HL-60 (cell line): ENCODE measurements around the gene PPFIBP2.

Source experiments
- DNase-seq, 2 experiments: peaks; one replicate each; pipeline ENCODE4 v3.0.0-alpha.2; 2010 to 2020; ENCODE audit warnings: low read depth in 1 of 2, low spot score in 1 of 2
- H3K27ac ChIP-seq: fragments of 250-450 bp; sonication (Bioruptor Pico); replicated peaks from 2 replicates; pipeline ENCODE4 v1.5.1; 2020; ENCODE audit warnings: mild to moderate bottlenecking, moderate library complexity
- H3K27me3 ChIP-seq: fragments of 250-450 bp; sonication (Bioruptor Pico); 2 replicates; pipeline ENCODE4 v1.5.1; 2021; ENCODE audit warnings: mild to moderate bottlenecking, moderate library complexity; ENCODE audit not compliant: insufficient read depth, poor library complexity, severe bottlenecking
- H3K4me3 ChIP-seq: replicated peaks from 2 replicates; pipeline ENCODE4 v1.5.1; 2011; ENCODE audit warnings: mild to moderate bottlenecking, control low read depth, low read length; ENCODE audit not compliant: insufficient read depth
- CTCF ChIP-seq: IDR thresholded peaks from one replicate; pipeline ENCODE4 v1.5.1; 2011; ENCODE audit warnings: low read length, control low read depth, inconsistent platforms; ENCODE audit not compliant: insufficient read depth
- GABPA ChIP-seq: IDR thresholded peaks from 2 replicates; pipeline ENCODE4 v1.6.1; 2012; ENCODE audit warnings: low read depth
- POLR2AphosphoS5 ChIP-seq: IDR thresholded peaks from 2 replicates; pipeline ENCODE4 v1.6.1; 2012; ENCODE audit warnings: low read depth
- REST ChIP-seq: IDR thresholded peaks from 2 replicates; pipeline ENCODE4 v1.6.1; 2012; ENCODE audit warnings: low read depth; ENCODE audit not compliant: insufficient replicate concordance
- SPI1 ChIP-seq: IDR thresholded peaks from 2 replicates; pipeline ENCODE4 v1.6.1; 2012; ENCODE audit warnings: low read depth, mild to moderate bottlenecking, borderline replicate concordance

The PPFIBP2 gene

DNA sequence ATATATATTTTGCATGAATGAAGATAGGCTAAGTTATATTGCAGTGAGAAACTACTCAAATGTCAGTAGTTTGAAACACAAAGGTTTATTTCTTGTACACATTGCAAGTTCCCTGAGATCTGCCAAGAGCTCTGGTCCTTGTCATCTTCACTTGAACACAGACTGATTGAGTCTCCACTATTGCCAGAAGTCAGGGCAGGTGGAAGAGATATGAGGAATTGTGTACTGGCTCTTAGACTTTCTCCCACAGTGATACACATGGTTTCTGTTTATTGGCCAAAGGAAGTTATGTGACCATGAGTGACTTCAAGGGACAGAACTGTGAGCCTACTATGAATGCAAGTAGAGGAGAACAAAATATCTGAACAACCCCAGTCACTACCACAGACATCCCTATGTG lies 44.2 kb downstream of the PPFIBP2 start:
- Histone ChIP-seq H3K27ac (no peak overlapping the region), H3K27me3 (no peaks in the 10 kb centered on the region), H3K4me3 (no peak overlapping the region)
- no peak for DNase-seq
- TF ChIP-seq GABPA (no peak), REST (no peak), POLR2AphosphoS5 (no peak), CTCF (no peak), SPI1 (no peak)

- no peak for DNase-seq
- H3K27me3 ChIP-seq, result no peaks in the 10 kb centered on the region
- no peak overlapping the region for H3K27ac ChIP-seq
- H3K4me3 ChIP-seq, result no peak overlapping the region
- TF ChIP-seq GABPA (no peak), SPI1 (no peak), REST (no peak), POLR2AphosphoS5 (no peak), CTCF (no peak)
These were observed 45.8 kb downstream of the PPFIBP2 start for GRCh38 chr11:7559398-7560283.

DNA sequence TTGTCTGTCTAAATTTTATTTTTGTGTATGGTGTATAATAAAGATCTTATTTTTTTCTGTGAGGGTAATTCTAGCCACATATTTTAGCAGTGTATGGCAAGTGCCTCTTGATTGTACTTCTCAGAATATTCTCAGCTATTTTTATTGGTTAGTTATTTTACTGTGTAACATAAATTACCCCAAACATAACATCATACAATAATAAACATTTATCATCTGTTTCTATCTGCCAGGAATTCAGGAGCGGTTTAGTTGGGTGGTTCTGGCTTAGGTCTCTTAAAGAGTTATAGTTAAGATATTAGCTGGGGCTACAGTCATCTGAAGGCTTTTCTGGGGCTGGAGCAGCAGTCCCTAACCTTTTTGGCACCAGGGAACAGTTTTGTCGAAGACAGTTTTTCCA lies 47.8 kb downstream of the PPFIBP2 start:
- H3K4me3 ChIP-seq, result no peak overlapping the region
- H3K27ac ChIP-seq, result no peak overlapping the region
- TF ChIP-seq REST (no peak), SPI1 (no peak), POLR2AphosphoS5 (no peak), CTCF (no peak), GABPA (no peak)
- no peak for DNase-seq
- H3K27me3 ChIP-seq, result no peaks in the 10 kb centered on the region
